ACC112 (cell line): ENCODE results near the gene CHRNA5.

Experiments used
- H2AFZ ChIP-seq: fragments of 200-600 bp; sonication (generic); one replicate; pipeline ENCODE4 v1.6.0; 2017; ENCODE audit warnings: antibody characterized with exemption, low read length; ENCODE audit not compliant: unreplicated experiment
- H3K27ac ChIP-seq: fragments of 200-600 bp; sonication (generic); 2 replicates; pipeline ENCODE4 v1.5.1; 2014; ENCODE audit warnings: low read depth, mild to moderate bottlenecking, antibody characterized with exemption, low read length, moderate library complexity
- H3K27me3 ChIP-seq: fragments of 200-600 bp; sonication (generic); 2 replicates; pipeline ENCODE4 v1.6.1; 2014; ENCODE audit warnings: mild to moderate bottlenecking, antibody characterized with exemption, low read length, moderate library complexity, mixed read lengths; ENCODE audit not compliant: insufficient read depth
- H3K36me3 ChIP-seq: fragments of 200-600 bp; sonication (generic); 2 replicates; pipeline ENCODE4 v1.6.1; 2016; ENCODE audit warnings: mild to moderate bottlenecking, antibody characterized with exemption, low read length, moderate library complexity, mixed read lengths; ENCODE audit not compliant: insufficient read depth
- H3K4me1 ChIP-seq: fragments of 200-600 bp; sonication (generic); one replicate; pipeline ENCODE4 v1.6.1; 2016; ENCODE audit warnings: low read length, mixed read lengths; ENCODE audit not compliant: insufficient read depth, unreplicated experiment, control insufficient read depth
- H3K4me3 ChIP-seq: fragments of 200-600 bp; sonication (generic); 2 replicates; pipeline ENCODE4 v1.5.1; 2014; ENCODE audit warnings: mild to moderate bottlenecking, low read depth, low read length
- H3K79me2 ChIP-seq: fragments of 200-600 bp; sonication (generic); one replicate; pipeline ENCODE4 v1.6.0; 2016; ENCODE audit warnings: low read length; ENCODE audit not compliant: control insufficient read depth, unreplicated experiment, insufficient read depth

Gene CHRNA5

GRCh38 chr15:78629031-78629715, 63.9 kb downstream of the CHRNA5 start:
- peaks cover 46% of the 10 kb centered on the region for H3K27me3 ChIP-seq

GRCh38 chr15:78629716-78630065, 64.4 kb downstream of the CHRNA5 start:
- Histone ChIP-seq H3K79me2 (no peaks in the 10 kb centered on the region), H3K4me1 (no peaks in the 10 kb centered on the region), H3K27me3 (peaks cover 45% of the 10 kb centered on the region), H3K36me3 (no peaks in the 10 kb centered on the region), H3K4me3 (no peak overlapping the region), H2AFZ (no peak overlapping the region), H3K27ac (no peak overlapping the region)

More at GRCh38 chr15:78629031-78629715, 63.9 kb downstream of the CHRNA5 start:
- no peaks in the 10 kb centered on the region for H3K79me2 ChIP-seq
- H3K4me3 ChIP-seq, result no peak overlapping the region
- H3K4me1 ChIP-seq, result no peaks in the 10 kb centered on the region
- no peak overlapping the region for H3K27ac ChIP-seq
- no peaks in the 10 kb centered on the region for H3K36me3 ChIP-seq
- H2AFZ ChIP-seq, result no peak overlapping the region

DNA sequence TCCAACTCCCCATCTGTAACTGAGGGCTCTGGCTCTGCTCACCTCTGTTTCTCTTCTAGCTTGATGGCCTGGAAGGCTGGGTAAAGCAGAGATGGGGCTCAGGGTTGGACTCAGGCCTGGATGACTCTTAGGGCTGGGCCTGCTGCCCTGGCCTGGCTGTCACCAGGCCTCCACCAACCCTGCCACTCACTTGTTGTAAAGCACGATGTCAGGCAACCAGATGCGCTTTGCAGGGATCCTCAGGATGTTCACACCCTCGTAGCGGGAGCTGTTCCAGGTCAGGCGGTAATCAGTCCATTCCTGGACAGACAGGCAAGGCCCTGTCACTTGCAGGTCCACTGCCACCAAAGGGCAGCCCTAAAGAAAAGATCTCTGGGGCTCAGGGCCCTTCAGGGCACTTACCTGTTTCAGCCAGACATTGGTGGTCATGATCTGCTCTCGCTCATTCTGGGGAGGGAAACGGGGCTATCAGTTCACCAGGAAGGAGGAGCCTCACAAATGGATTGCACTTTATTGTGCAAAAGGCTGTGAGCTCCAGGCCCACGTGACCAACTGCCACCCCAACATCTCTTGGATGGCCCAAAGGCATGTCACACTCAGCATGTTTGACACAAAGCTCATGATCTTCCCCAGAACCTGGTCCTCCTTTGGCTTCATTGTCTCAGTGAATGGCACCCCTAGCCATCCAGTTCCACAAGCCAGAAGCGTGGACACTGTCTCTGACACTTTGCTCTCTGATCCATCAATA, 65.7 kb downstream of the CHRNA5 start:
- no peak overlapping the region for H3K27ac ChIP-seq
- no peak overlapping the region for H2AFZ ChIP-seq
- H3K79me2 ChIP-seq, result no peaks in the 10 kb centered on the region
- no peak overlapping the region for H3K4me3 ChIP-seq
- no peaks in the 10 kb centered on the region for H3K4me1 ChIP-seq
- peaks cover 41% of the 10 kb centered on the region for H3K27me3 ChIP-seq
- H3K36me3 ChIP-seq, result no peaks in the 10 kb centered on the region

DNA sequence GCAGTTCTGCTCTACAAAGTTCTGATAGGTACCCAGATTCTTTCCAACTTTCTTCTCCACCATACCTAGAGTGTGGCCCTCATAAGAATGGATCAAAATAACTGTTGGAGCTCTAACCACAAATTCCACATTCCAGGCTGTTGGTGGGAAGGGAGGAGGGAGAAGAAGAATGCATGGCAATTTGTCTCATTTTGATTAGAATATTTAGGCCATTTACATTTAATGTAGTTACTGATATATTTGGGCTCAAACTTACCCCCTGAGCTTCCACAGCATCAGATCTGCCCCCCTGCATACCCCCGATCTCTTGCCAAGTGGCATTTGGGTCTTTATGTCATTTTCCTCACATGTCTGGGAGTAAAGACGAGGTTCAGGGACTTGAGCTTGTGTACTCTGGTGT, 68.0 kb downstream of the CHRNA5 start:
- no peaks in the 10 kb centered on the region for H3K79me2 ChIP-seq
- no peak overlapping the region for H2AFZ ChIP-seq
- no peaks in the 10 kb centered on the region for H3K36me3 ChIP-seq
- H3K27me3 ChIP-seq, result peaks cover 23% of the 10 kb centered on the region
- no peaks in the 10 kb centered on the region for H3K4me1 ChIP-seq
- no peak overlapping the region for H3K4me3 ChIP-seq
- no peak overlapping the region for H3K27ac ChIP-seq

- Histone ChIP-seq H3K79me2 (no peaks in the 10 kb centered on the region), H3K27me3 (peaks cover 11% of the 10 kb centered on the region; the same call in 1 of the 2 replicates), H3K27ac (no peak overlapping the region), H2AFZ (no peak overlapping the region), H3K4me1 (no peaks in the 10 kb centered on the region), H3K4me3 (no peak overlapping the region), H3K36me3 (no peaks in the 10 kb centered on the region)
Measured at GRCh38 chr15:78634210-78635145, 69.2 kb downstream of the CHRNA5 start.

GRCh38 chr15:78635346-78635745, 70.0 kb downstream of the CHRNA5 start:
- no peak overlapping the region for H3K4me3 ChIP-seq
- no peak overlapping the region for H2AFZ ChIP-seq
- H3K27ac ChIP-seq, result no peak overlapping the region
- 0 out of 2 replicates have a peak, but pooled peaks cover 15% of the 10 kb centered on the region for H3K27me3 ChIP-seq
- H3K4me1 ChIP-seq, result no peaks in the 10 kb centered on the region
- no peaks in the 10 kb centered on the region for H3K79me2 ChIP-seq
- no peaks in the 10 kb centered on the region for H3K36me3 ChIP-seq

- H3K4me1 ChIP-seq, result no peaks in the 10 kb centered on the region
- H3K36me3 ChIP-seq, result no peaks in the 10 kb centered on the region
- H3K27me3 ChIP-seq, result 0 out of 2 replicates have a peak, but pooled peaks cover 22% of the 10 kb centered on the region
- no peak overlapping the region for H3K27ac ChIP-seq
- H3K4me3 ChIP-seq, result no peak overlapping the region
- no peak overlapping the region for H2AFZ ChIP-seq
- H3K79me2 ChIP-seq, result no peaks in the 10 kb centered on the region
Measured at GRCh38 chr15:78636378-78636859, 71.1 kb downstream of the CHRNA5 start.

DNA sequence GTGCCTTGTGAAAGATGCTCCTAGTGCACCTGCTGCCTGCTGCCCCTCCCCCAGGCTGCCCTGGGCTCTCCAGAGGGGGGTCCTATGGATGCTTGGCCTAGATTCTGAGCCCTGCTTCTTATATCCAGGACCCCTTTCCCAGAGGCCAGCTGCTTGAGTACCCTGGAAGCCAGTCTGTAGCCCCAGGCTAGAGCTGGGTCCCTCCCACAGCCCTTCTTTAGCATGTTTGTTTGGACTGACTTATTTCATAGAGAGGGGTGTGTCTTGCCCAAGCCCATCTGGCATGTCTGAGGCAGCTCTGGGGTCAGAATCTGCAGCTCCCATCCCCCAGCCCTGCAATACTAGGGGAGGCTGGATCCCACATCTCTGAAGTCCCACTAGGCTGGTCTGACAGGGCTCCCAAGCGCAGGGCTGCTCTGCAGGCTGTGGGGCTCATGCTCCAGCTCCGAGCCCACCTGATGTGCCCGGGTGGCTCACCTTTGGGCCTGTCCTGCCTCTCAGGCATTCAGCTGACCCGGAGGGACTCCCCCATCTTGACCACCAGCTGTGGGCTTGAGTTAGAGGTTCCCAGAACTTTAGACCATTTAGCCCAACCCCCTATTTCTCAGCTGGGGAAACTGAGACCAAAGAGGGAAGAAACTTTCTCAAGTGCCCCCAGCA, 72.6 kb downstream of the CHRNA5 start:
- no peak overlapping the region for H2AFZ ChIP-seq
- no peaks in the 10 kb centered on the region for H3K79me2 ChIP-seq
- 0 out of 2 replicates have a peak, but pooled peaks cover 19% of the 10 kb centered on the region for H3K27me3 ChIP-seq
- no peaks in the 10 kb centered on the region for H3K36me3 ChIP-seq
- no peaks in the 10 kb centered on the region for H3K4me1 ChIP-seq
- H3K27ac ChIP-seq, result no peak overlapping the region
- H3K4me3 ChIP-seq, result no peak overlapping the region

DNA sequence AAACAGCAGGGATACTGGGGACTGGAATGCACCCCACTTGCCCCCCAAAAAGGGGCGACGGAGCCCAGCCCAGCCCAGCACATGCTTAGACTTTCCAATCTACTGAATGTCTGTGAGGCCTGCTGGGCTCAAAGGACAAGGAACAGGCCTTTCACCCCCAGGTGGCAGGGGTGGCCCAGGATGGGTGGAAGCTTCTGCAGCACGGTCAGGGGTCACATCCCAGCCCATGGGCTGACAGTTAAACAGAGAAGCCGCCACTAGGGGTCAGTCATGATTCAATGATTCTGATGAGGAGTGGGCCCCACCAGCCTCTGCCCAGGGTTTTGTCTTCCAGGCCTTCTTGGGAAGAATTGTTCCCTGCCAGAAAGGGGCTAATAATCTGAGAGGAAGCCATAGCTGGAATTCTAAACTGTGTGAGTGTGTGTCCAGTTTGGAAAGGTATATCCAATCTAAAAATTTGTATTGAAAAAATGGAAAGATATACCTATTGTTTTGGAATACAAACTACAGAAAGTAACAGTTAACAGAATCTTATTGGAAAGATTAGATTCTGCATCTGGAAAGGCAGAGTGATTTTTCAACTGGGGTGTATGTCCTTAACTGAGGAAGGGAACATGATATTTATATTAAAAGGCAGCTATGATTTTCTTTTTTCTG, 73.5 kb downstream of the CHRNA5 start:
- no peak overlapping the region for H2AFZ ChIP-seq
- H3K4me3 ChIP-seq, result no peak overlapping the region
- no peaks in the 10 kb centered on the region for H3K36me3 ChIP-seq
- H3K27ac ChIP-seq, result no peak overlapping the region
- 0 out of 2 replicates have a peak, but pooled peaks cover 12% of the 10 kb centered on the region for H3K27me3 ChIP-seq
- H3K79me2 ChIP-seq, result no peaks in the 10 kb centered on the region
- no peaks in the 10 kb centered on the region for H3K4me1 ChIP-seq
